ENCODE data around the gene PIP4K2A.

PIP4K2A gene

GRCh38 chr10:22715290-22715625, 880 bp upstream of the PIP4K2A start:
- no peak for TF ChIP-seq CTCF (IDR thresholded peaks at IDR 0.05)

GRCh38 chr10:22713853-22714478, 412 bp downstream of the PIP4K2A start:
- no peak for TF ChIP-seq CTCF (IDR thresholded peaks at IDR 0.05)

GRCh38 chr10:22712956-22713852, 1.2 kb downstream of the PIP4K2A start:
- TF ChIP-seq CTCF (IDR thresholded peaks at IDR 0.05), result no peak

GRCh38 chr10:22712211-22712955, 2.0 kb downstream of the PIP4K2A start:
- TF ChIP-seq CTCF (IDR thresholded peaks at IDR 0.05), result no peak

- TF ChIP-seq CTCF (IDR thresholded peaks at IDR 0.05), result no peak
Measured at GRCh38 chr10:22711373-22711772, 3.0 kb downstream of the PIP4K2A start.

GRCh38 chr10:22710139-22710745, 4.1 kb downstream of the PIP4K2A start:
- no peak for TF ChIP-seq CTCF (IDR thresholded peaks at IDR 0.05)

GRCh38 chr10:22708772-22709171, 5.6 kb downstream of the PIP4K2A start:
- no peak for TF ChIP-seq CTCF (IDR thresholded peaks at IDR 0.05)

Measured in LNCAP (cell line).